Mesenchymal stem cell (in vitro differentiated cells and primary cell): Measurements from ENCODE around the gene VWA3B.

ENCODE experiments used
- DNase-seq: peaks from one replicate; pipeline ENCODE4 v3.0.0-alpha.2; 2013
- H2AFZ ChIP-seq: one replicate; pipeline ENCODE4 v1.6.1; 2013; ENCODE audit warnings: low read depth, mild to moderate bottlenecking, control low read depth, inconsistent platforms, low read length, moderate library complexity
- H2AK5ac ChIP-seq: 2 replicates; pipeline ENCODE4 v1.6.1; 2013; ENCODE audit warnings: low read length, moderate library complexity, mild to moderate bottlenecking, inconsistent platforms; ENCODE audit not compliant: severe bottlenecking
- H2BK120ac ChIP-seq: one replicate; pipeline ENCODE4 v1.6.1; 2013; ENCODE audit warnings: low read depth, mild to moderate bottlenecking, inconsistent platforms, low read length, moderate library complexity
- H2BK12ac ChIP-seq, 2 experiments: one replicate each; pipeline ENCODE4 v1.6.1; 2013; ENCODE audit warnings: inconsistent platforms in 2 of 2, low read length in 2 of 2, mild to moderate bottlenecking in 2 of 2, moderate library complexity in 2 of 2, control low read depth in 1 of 2
- H2BK15ac ChIP-seq: one replicate; pipeline ENCODE4 v1.6.1; 2013; ENCODE audit warnings: mild to moderate bottlenecking, low read depth, inconsistent platforms; ENCODE audit not compliant: poor library complexity, severe bottlenecking
- H2BK5ac ChIP-seq: 2 replicates; pipeline ENCODE4 v1.6.1; 2013; ENCODE audit warnings: low read depth, mild to moderate bottlenecking, low read length, control low read depth, inconsistent platforms; ENCODE audit not compliant: poor library complexity, severe bottlenecking
- H3K14ac ChIP-seq, 2 experiments: one replicate each; pipeline ENCODE4 v1.6.1; 2013; ENCODE audit warnings: inconsistent platforms in 2 of 2, low read length in 2 of 2, control low read depth in 1 of 2, mild to moderate bottlenecking in 1 of 2, moderate library complexity in 1 of 2
- H3K18ac ChIP-seq, 2 experiments: one replicate each; pipeline ENCODE4 v1.6.1; 2013; ENCODE audit warnings: inconsistent platforms in 2 of 2, low read length in 2 of 2, control low read depth in 1 of 2, low read depth in 1 of 2, mild to moderate bottlenecking in 1 of 2
- H3K23ac ChIP-seq, 2 experiments: one replicate each; pipeline ENCODE4 v1.6.1; 2013; ENCODE audit warnings: inconsistent platforms in 2 of 2, low read length in 2 of 2, mild to moderate bottlenecking in 2 of 2, moderate library complexity in 2 of 2, control low read depth in 1 of 2
- H3K27ac ChIP-seq: 2 replicates; pipeline ENCODE4 v1.5.1; 2013; ENCODE audit warnings: mild to moderate bottlenecking, moderate library complexity, low read length, control low read depth, inconsistent platforms; ENCODE audit not compliant: poor library complexity, severe bottlenecking
- H3K27me3 ChIP-seq, 2 experiments: 2 replicates each; pipeline versions ENCODE4 v1.6.1 to v1.7.0; 2013; ENCODE audit warnings: low read length in 2 of 2, mild to moderate bottlenecking in 2 of 2, moderate library complexity in 2 of 2, control low read depth in 1 of 2, inconsistent platforms in 1 of 2; ENCODE audit not compliant: control insufficient read depth in 1 of 2, insufficient read depth in 1 of 2
- H3K36me3 ChIP-seq, 2 experiments: 2 replicates each; pipeline versions ENCODE4 v1.6.1 to v1.7.0; 2013; ENCODE audit warnings: low read length in 2 of 2, control low read depth in 1 of 2, inconsistent platforms in 1 of 2, low read depth in 1 of 2, mild to moderate bottlenecking in 1 of 2; ENCODE audit not compliant: insufficient read depth in 2 of 2, control insufficient read depth in 1 of 2
- H3K4ac ChIP-seq, 2 experiments: one replicate each; pipeline ENCODE4 v1.6.1; 2013; ENCODE audit warnings: inconsistent platforms in 2 of 2, low read length in 2 of 2, mild to moderate bottlenecking in 2 of 2, moderate library complexity in 2 of 2, control low read depth in 1 of 2, low read depth in 1 of 2
- H3K4me1 ChIP-seq: 2 replicates; pipeline ENCODE4 v1.6.1; 2013; ENCODE audit warnings: low read depth, low read length, control low read depth; ENCODE audit not compliant: control insufficient read depth, insufficient read depth
- H3K4me2 ChIP-seq: 2 replicates; pipeline ENCODE4 v1.6.1; 2013; ENCODE audit warnings: low read length, mild to moderate bottlenecking, inconsistent platforms; ENCODE audit not compliant: poor library complexity, severe bottlenecking
- H3K4me3 ChIP-seq, 2 experiments: 2 replicates each; pipeline versions ENCODE4 v1.5.1 to v1.7.0; 2013; ENCODE audit warnings: low read length in 2 of 2, mild to moderate bottlenecking in 2 of 2, control low read depth in 1 of 2, low read depth in 1 of 2; ENCODE audit not compliant: insufficient read depth in 1 of 2
- H3K79me1 ChIP-seq: replicated peaks from 2 replicates; pipeline ENCODE4 v1.6.1; 2013; ENCODE audit warnings: mild to moderate bottlenecking, control low read depth, low read length, inconsistent platforms; ENCODE audit not compliant: poor library complexity, severe bottlenecking
- H3K9ac ChIP-seq: 2 replicates; pipeline ENCODE4 v1.7.0; 2013; ENCODE audit warnings: mild to moderate bottlenecking, low read length, moderate library complexity
- H3K9me3 ChIP-seq: 2 replicates; pipeline ENCODE4 v1.7.0; 2013; ENCODE audit warnings: mild to moderate bottlenecking, low read length; ENCODE audit not compliant: control insufficient read depth
- H4K8ac ChIP-seq: one replicate; pipeline ENCODE4 v1.6.1; 2013; ENCODE audit warnings: inconsistent platforms, mild to moderate bottlenecking, low read length, moderate library complexity
- H4K91ac ChIP-seq: one replicate; pipeline ENCODE4 v1.6.1; 2013; ENCODE audit warnings: mild to moderate bottlenecking, low read length, inconsistent platforms
- WGBS: methylation state at CpG from one replicate; pipeline ENCODE4 v1.1.7; 2013; ENCODE audit warnings: mixed read lengths; 5-methylcytosine and 5-hydroxymethylcytosine counted together

Gene VWA3B

GRCh38 chr2:98172951-98173350 lies 86.0 kb downstream of the VWA3B start:
- Histone ChIP-seq H2BK5ac (no peak overlapping the region), H3K4me2 (no peak overlapping the region), H3K27me3 (peaks cover 30 to 56% of the 10 kb centered on the region in 2 experiments), H2BK120ac (no peak overlapping the region), H2BK12ac (no peak overlapping the region), H4K91ac (no peak overlapping the region), H3K9ac (no peak overlapping the region), H3K27ac (no peak overlapping the region), H3K79me1 (no peaks in the 10 kb centered on the region), H2BK15ac (no peak overlapping the region), H2AK5ac (no peak overlapping the region), H3K4me1 (no peaks in the 10 kb centered on the region), H3K4ac (no peak overlapping the region), H3K14ac (no peak overlapping the region), H3K9me3 (no peaks in the 10 kb centered on the region), H3K4me3 (no peak overlapping the region), H2AFZ (no peak overlapping the region), H3K18ac (no peak overlapping the region), H3K36me3 (no peaks in the 10 kb centered on the region), H4K8ac (no peak overlapping the region), H3K23ac (no peak overlapping the region)
- 11% methylated on average over 1 of the region's 2 CpGs for WGBS
- no peak for DNase-seq

GRCh38 chr2:98175811-98176210 lies 88.8 kb downstream of the VWA3B start:
- H2AFZ ChIP-seq, result no peak overlapping the region
- H3K9me3 ChIP-seq, result no peaks in the 10 kb centered on the region

GRCh38 chr2:98177286-98177685 lies 90.3 kb downstream of the VWA3B start:
- Histone ChIP-seq H3K27me3 (peaks cover 42 to 68% of the 10 kb centered on the region in 2 experiments), H2BK120ac (no peak overlapping the region), H3K4me3 (no peak overlapping the region), H3K4me1 (no peaks in the 10 kb centered on the region), H3K36me3 (no peaks in the 10 kb centered on the region), H3K18ac (no peak overlapping the region), H3K23ac (no peak overlapping the region), H4K8ac (no peak overlapping the region), H2BK15ac (no peak overlapping the region), H2AFZ (no peak overlapping the region), H2AK5ac (no peak overlapping the region), H3K4ac (no peak overlapping the region), H3K9ac (no peak overlapping the region), H2BK12ac (no peak overlapping the region), H3K4me2 (no peak overlapping the region), H3K79me1 (no peaks in the 10 kb centered on the region), H4K91ac (no peak overlapping the region), H3K9me3 (no peaks in the 10 kb centered on the region), H3K27ac (no peak overlapping the region), H2BK5ac (no peak overlapping the region), H3K14ac (no peak overlapping the region)
- 44% methylated on average over 2 of the region's 2 CpGs for WGBS
- DNase-seq, result no peak

More at GRCh38 chr2:98175811-98176210, 88.8 kb downstream of the VWA3B start:
- H2BK120ac ChIP-seq, result no peak overlapping the region
- no peak overlapping the region for H2AK5ac ChIP-seq
- no peak for DNase-seq
- H3K36me3 ChIP-seq, result no peaks in the 10 kb centered on the region
- H3K4me1 ChIP-seq, result no peaks in the 10 kb centered on the region
- H4K91ac ChIP-seq, result no peak overlapping the region
- H2BK15ac ChIP-seq, result no peak overlapping the region
- H3K4me3 ChIP-seq, result no peak overlapping the region
- H3K4me2 ChIP-seq, result no peak overlapping the region
- H3K23ac ChIP-seq, result no peak overlapping the region
- H2BK5ac ChIP-seq, result no peak overlapping the region
- H3K27me3 ChIP-seq, result peaks cover 42 to 76% of the 10 kb centered on the region in 2 experiments
- no peak overlapping the region for H3K27ac ChIP-seq
- no peak overlapping the region for H3K4ac ChIP-seq
- no peak overlapping the region for H3K9ac ChIP-seq
- H3K18ac ChIP-seq, result no peak overlapping the region
- H2BK12ac ChIP-seq, result no peak overlapping the region
- no peak overlapping the region for H4K8ac ChIP-seq
- H3K14ac ChIP-seq, result no peak overlapping the region
- WGBS, result 23% methylated on average over 6 of the region's 6 CpGs
- no peaks in the 10 kb centered on the region for H3K79me1 ChIP-seq

- H3K79me1 ChIP-seq, result no peaks in the 10 kb centered on the region
- H2BK5ac ChIP-seq, result no peak overlapping the region
- no peak overlapping the region for H3K4ac ChIP-seq
- no peak overlapping the region for H3K23ac ChIP-seq
- H2AK5ac ChIP-seq, result no peak overlapping the region
- no peak overlapping the region for H3K18ac ChIP-seq
- H2BK15ac ChIP-seq, result no peak overlapping the region
- no peak overlapping the region for H3K4me2 ChIP-seq
- H3K27me3 ChIP-seq, result peaks cover 42 to 61% of the 10 kb centered on the region in 2 experiments
- no peak overlapping the region for H2BK120ac ChIP-seq
- WGBS, result 78% methylated on average over 6 of the region's 6 CpGs
- no peak overlapping the region for H3K27ac ChIP-seq
- H3K4me3 ChIP-seq, result no peak overlapping the region
- no peaks in the 10 kb centered on the region for H3K36me3 ChIP-seq
- H3K14ac ChIP-seq, result no peak overlapping the region
- H4K91ac ChIP-seq, result no peak overlapping the region
- H3K4me1 ChIP-seq, result no peaks in the 10 kb centered on the region
- H3K9ac ChIP-seq, result no peak overlapping the region
- H2AFZ ChIP-seq, result no peak overlapping the region
- no peak overlapping the region for H2BK12ac ChIP-seq
- DNase-seq, result no peak
- no peaks in the 10 kb centered on the region for H3K9me3 ChIP-seq
- H4K8ac ChIP-seq, result no peak overlapping the region
Observed at GRCh38 chr2:98177986-98178385, 91.0 kb downstream of the VWA3B start.
